Middle frontal gyrus (tissue), 1 donor: ENCODE data around the gene GDPD4.

Experiments
- DNase-seq: peaks from one replicate; pipeline ENCODE4 v3.0.0-alpha.2; 2015; ENCODE audit warnings: low spot score; ENCODE audit errors: extremely low spot score

The GDPD4 gene

DNA sequence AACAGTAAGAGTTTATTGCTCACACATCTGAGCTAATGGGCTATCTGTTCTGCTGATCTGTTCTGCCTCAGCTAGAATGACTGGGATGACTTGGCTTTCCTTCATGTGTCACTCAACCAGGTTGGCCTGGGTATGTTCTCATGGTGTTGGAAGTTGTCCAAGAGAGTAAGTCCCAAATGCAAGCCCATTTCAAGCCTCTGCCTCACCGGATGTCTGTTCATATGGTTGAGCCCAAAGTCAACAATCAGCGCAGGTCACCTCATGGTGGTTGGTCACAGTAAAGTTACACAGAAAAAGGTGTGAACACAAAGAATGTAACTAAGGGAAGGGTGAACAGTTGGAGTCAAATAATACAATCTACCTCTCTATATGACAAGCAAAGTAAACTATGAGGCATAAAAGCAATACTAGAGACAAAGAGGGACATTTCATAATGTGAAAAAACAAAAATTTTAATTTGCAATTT is 1.9 kb downstream of the GDPD4 start:
- no peak for DNase-seq

- DNase-seq = no peak
Observed at GRCh38 chr11:77294040-77294439, 7.4 kb downstream of the GDPD4 start.

DNA sequence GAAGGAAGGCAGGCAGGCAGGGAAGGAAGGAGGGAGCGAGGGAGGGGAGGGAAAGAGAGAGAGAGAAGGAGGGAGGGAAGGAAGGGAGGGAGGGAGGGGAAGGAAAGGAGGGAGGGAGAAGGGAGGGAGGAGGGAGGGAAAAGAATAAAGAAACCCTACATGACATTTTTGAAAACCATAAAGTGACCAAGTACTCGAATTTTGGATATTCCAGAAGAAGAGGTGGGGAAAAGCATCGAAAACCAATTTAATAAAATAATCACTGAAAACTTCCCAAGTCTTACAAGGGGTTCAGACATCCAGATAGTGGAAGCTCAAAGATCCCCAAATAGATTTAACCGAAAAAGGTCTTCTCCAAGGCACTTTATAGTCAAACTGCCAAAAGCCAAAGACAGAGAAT is 11.7 kb downstream of the GDPD4 start:
- DNase-seq = no peak

- no peak for DNase-seq
Observed at GRCh38 chr11:77287615-77288273, 13.7 kb downstream of the GDPD4 start.

- no peak for DNase-seq
Observed at GRCh38 chr11:77287136-77287535, 14.3 kb downstream of the GDPD4 start.

- DNase-seq = no peak
Observed at GRCh38 chr11:77284476-77285468, 16.7 kb downstream of the GDPD4 start.

- DNase-seq = no peak
Observed at GRCh38 chr11:77283101-77283500, 18.4 kb downstream of the GDPD4 start.

- no peak for DNase-seq
Observed at GRCh38 chr11:77278595-77279506, 22.6 kb downstream of the GDPD4 start.

DNA sequence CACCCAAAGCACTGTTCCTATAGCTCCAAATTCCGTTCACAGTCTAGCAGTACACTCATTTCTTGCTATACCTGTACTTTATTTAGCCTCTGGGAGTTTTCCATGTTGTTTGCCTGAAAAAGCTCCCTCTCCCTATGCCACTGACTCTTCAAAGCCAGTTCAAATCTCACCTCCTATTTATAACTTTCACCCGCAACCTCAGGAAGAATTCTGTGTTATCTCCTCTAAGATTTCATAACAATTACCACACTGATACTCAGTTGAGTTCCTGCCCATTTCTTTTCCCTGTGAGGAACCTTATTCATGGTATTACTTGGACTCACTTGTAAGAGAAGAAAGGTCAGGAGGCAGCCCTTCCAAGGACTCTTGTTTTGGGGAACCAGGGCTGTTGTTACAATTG is 25.2 kb downstream of the GDPD4 start:
- DNase-seq = no peak

DNA sequence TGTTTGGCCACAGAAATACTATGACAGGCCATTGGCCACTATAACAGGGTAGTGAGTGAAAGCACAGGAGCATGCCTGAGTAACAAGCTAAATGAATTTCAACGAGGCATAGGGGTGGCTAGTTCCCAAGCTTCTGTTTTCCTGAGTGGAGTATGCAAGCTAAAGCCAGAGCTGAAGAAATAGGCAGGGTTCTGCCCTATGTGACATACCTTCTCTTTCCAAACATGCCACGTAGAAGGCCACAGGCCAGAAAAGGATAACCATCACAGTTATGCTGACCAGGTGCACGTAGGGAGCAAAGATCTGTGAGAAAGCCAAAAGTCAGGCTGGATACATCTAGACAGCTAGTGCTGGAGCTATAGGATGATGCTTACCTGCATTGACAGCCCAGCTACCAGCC is 30.6 kb downstream of the GDPD4 start:
- DNase-seq = no peak

DNA sequence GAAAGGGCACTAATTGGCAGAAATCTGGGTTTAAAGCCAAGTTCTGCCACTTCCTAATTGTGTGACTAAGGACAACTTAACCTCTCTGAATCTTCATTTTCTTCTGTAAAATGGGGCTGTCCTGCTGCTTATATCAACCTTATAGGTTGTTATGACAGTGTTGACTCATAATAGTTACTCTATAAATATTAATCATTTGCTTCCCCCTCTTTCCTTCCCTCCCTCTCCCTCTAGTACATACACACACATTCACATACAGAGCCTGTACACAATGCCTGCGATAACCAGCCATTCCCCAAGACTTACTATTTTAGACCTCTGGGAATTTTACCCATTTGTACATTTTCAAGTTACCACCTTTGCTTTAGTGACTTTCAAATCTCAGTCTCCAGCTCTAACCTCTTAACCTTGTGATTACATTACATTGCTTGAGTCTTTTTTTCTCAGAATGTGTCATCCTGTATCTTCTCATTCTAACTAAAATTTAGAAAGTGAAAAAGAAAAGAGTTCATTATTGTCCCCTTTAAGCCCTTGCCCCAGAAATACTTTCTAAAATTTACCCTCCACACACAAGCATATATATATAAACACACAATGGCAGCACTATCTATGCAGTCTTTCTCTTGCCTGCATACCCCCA is 31.9 kb downstream of the GDPD4 start:
- DNase-seq = no peak

DNA sequence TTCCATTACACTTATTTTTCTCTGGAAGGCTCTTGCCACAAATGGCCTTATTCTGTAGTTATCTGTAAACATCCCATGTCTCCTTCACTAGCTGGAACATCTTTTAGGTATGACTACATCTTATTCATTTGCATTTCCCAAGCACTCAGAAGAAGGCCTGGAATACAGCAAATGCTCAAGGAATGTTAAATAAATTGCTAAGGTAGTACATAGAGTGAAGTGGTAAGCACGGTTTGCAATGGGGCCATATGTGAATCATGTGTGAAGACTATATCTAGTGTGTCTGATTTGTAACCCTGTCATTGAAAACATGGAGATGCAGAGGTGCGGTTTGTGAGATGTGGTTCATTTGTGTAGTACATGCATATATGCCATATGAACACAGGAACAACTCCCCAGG is 33.5 kb downstream of the GDPD4 start:
- no peak for DNase-seq

GRCh38 chr11:77266766-77267165 is 34.7 kb downstream of the GDPD4 start:
- no peak for DNase-seq

GRCh38 chr11:77262803-77263202 is 38.7 kb downstream of the GDPD4 start:
- DNase-seq = no peak

DNA sequence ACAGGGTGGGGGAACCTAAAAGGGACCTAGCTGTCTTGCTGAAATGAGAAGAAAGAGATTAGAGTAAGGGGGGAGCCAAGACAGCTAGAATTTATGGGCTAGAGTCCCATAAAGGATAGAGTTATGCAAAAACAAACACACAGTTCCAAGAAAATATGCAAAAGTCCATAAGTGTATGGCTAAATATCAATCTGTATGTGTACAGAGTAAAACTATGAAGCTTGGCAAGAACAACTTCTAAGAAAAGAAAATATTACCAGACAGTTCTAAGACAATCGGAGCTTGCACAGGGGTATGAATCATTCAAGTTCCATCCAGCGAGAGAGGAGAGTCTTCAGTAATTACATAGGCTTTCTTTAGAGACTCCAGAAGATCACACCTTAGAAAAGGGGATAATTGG is 41.8 kb downstream of the GDPD4 start:
- no peak for DNase-seq

- DNase-seq = no peak
Observed at GRCh38 chr11:77253690-77254089, 47.8 kb downstream of the GDPD4 start.

DNA sequence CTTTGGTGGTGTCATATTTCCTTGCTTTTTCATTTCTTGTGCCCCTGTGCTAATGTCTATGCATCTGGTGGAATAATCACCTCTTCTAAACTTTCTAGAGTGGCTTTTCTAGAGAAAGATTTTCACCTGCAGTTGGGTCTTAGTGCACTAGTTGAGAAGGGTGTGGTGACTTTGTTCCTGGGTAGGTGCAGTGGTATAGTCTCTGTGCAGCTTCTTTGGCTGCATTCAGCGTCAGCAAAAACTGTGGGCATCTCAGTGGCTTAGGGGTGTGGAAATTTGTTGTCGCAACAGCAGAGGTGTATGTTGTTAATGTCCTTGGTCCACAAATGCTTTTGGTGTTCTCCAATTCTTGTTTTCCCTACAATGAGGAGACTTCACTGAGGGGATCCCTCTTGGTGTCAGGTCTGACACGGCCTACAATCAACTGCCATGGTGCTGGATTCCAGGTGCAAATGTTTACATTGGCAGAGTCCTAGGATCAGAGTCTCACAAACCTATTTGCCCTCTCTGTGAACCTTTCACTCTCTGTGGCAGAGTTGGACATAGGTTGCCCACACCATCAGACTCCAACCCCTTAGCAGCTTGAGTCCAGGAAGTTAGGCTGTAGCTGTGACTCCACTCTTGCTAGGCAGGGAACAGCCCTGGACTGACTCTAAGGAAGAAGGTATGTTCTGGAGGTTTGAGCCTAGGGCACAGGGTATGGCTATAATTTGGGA is 48.8 kb downstream of the GDPD4 start:
- no peak for DNase-seq

DNA sequence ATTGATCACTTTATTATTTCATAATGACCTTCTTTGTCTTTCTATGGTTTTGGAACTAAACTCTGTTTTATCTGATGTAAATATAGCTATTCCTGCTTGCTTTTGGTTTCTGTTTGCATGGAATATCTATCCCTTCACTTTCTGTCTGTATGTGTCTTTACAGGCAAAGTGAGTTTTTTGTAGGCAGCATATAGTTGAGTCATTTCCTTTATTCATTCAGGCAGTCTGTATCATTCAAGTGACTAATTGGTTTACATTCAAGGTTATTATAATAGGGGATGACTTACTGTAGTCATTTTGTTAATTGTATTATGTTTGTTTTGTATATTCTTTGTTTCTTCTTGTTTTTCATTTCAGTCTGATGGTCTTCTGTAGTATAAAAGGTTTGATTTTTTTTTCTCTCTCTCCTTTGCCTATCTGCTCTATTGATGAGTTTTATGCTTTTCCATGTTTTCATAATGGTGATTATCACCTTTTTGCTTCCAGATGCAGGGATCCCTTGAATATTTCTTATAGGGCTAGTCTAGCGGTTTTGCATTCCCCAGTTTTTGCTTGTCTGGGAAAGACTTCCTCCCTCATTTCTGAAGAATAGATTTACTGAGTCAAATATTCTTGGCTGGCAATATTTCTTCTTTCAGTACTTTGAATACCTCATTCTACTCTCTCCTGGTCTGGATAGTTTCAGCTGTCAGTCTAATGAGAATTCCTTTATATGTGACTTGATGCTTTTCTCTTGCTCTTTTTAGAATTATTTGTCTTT is 50.4 kb downstream of the GDPD4 start:
- DNase-seq = no peak

DNA sequence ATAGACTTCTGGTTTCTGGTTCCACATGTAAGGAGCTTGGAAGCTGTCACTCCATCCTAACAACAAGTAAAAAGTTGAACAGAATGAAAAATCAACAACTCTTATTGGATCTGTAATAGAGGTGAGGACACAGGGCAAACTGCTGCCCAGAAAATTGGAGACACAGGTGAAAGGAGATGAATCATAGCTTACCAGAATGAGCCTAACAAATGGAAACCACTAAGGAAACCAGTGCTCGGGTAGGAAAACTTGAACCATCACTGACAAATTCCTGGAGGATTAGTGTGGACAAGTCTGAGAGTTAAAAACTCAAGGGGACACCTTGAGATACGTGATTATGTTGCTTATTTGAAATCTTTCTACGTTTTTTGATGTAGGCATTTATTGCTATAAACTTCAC is 52.1 kb downstream of the GDPD4 start:
- DNase-seq = no peak
